Psoas muscle (tissue), 8 donors: Measurements from ENCODE around the gene VAT1L. TPM values are rescaled to one million over a fixed set of nuclear protein-coding genes. Genes with fewer than 3 reads are reported as not detected.
"Not testable (repeated sequence)": the region's sequence is repeated elsewhere in the genome, so short reads cannot be mapped to it uniquely, and the experiment has no call there.

Experiments
- ATAC-seq, 4 donors: fragments of 200-7000 bp; cut with Tn5 transposase; one replicate each; pipeline ENCODE4 v1.9.1; 2020; ENCODE audit warnings: moderate library complexity in 3 of 4, mild to moderate bottlenecking in 2 of 4
- DNase-seq, 2 donors: peaks; one replicate each; pipeline ENCODE4 v3.0.0-alpha.2; 2020
- H3K27ac ChIP-seq: fragments of 200-600 bp; one replicate; pipeline ENCODE4 v1.8.0; 2022
- H3K27me3 ChIP-seq, 3 donors: fragments of 200-600 bp in 1 of 3; one replicate each; pipeline versions ENCODE4 v1.6.1 to v1.8.0; 2013 to 2022; ENCODE audit warnings: low read length in 2 of 3, mild to moderate bottlenecking in 2 of 3, moderate library complexity in 1 of 3; ENCODE audit not compliant: insufficient read depth in 3 of 3
- H3K36me3 ChIP-seq, 2 donors: fragments of 200-600 bp in 1 of 2; one replicate each; pipeline versions ENCODE4 v1.6.1 to v1.8.0; 2013 to 2022; ENCODE audit warnings: low read depth in 1 of 2, mild to moderate bottlenecking in 1 of 2, moderate library complexity in 1 of 2; ENCODE audit not compliant: insufficient read depth in 1 of 2
- H3K4me1 ChIP-seq: fragments of 200-600 bp; one replicate; pipeline ENCODE4 v1.8.0; 2022
- H3K4me3 ChIP-seq: fragments of 200-600 bp; one replicate; pipeline ENCODE4 v1.8.0; 2022; ENCODE audit warnings: mild to moderate bottlenecking
- H3K9me3 ChIP-seq: fragments of 200-600 bp; one replicate; pipeline ENCODE4 v1.8.0; 2022
- CTCF ChIP-seq: fragments of 200-600 bp; IDR thresholded peaks from one replicate; pipeline ENCODE4 v1.8.0; 2022; ENCODE audit warnings: antibody characterized with exemption
- WGBS, 3 donors: extraction: QIAGEN DNeasy Blood & Tissue Kit; methylation state at CpG; one replicate each; pipeline versions ENCODE4 v1.1.6 to v1.1.7; 2013; 5-methylcytosine and 5-hydroxymethylcytosine counted together
- intact Hi-C, 2 donors: fragments of 100-400 bp; cut with DNase I; formaldehyde crosslinking; loops; one replicate each; pipeline versions ENCODE4 v1.11.0 to v1.14.2; 2022
- polyA plus RNA-seq, 3 donors: library from polyadenylated mRNA; stranded (reverse); fragments of 200-250 nt; gene quantifications; one replicate each; pipeline ENCODE4 v1.2.3, GENCODE V29; 2013
- total RNA-seq, 4 donors: library from RNA; stranded (reverse); fragmentation: NEBNext Ultra II Directional in 2 of 4; extraction: Animal tissue kit (Norgen Biotek cat#: 25700) in 2 of 4; gene quantifications; one replicate each; pipeline versions ENCODE4 v1.2.1 to v1.2.4, GENCODE V29; 2021 to 2023
- donor health status: healthy with polysubstance abuse.
- donor health status: DM: no; HTN: no; CAD: no; lungs with moderate emphysema.
- donor health status: Bipolar disorder and iron deficiency.
- donor health status: healthy.
- donor health status: DM: yes; HTN: yes; CAD: no.
- donor health status: DM: no; HTN: no; CAD: no.
- donor health status: DM: no; HTN: no; CAD: no.
- donor health status: DM: yes; HTN: yes; CAD: no.

The VAT1L gene
- total and polyA plus RNA-seq, 7 donors: 0.03 to 0.20 (median 0.09) TPM; not detected in 3

GRCh38 chr16:77989846-77990245 is 201.5 kb downstream of the VAT1L start:
- H3K27me3 ChIP-seq: no peaks in the 10 kb centered on the region
- no peak for TF ChIP-seq CTCF
- 62 to 72% (median 64%) methylated on average over 4 of the region's 4 CpGs for WGBS, 3 donors
- no peak overlapping the region for H3K27ac ChIP-seq
- H3K4me1 ChIP-seq: no peaks in the 10 kb centered on the region
- DNase-seq: no peak
- intact Hi-C loops: no loop called here
- H3K4me3 ChIP-seq: no peak overlapping the region
- H3K9me3 ChIP-seq: no peaks in the 10 kb centered on the region
- no peak for ATAC-seq
- no peaks in the 10 kb centered on the region for H3K36me3 ChIP-seq

GRCh38 chr16:77991701-77992100 is 203.3 kb downstream of the VAT1L start:
- no peak for ATAC-seq
- no peaks in the 10 kb centered on the region for H3K4me1 ChIP-seq
- DNase-seq: no peak
- H3K27me3 ChIP-seq: no peaks in the 10 kb centered on the region
- intact Hi-C loops: no loop called here
- 50 to 58% (median 52%) methylated on average over 4 of the region's 4 CpGs for WGBS, 3 donors
- H3K4me3 ChIP-seq: no peak overlapping the region
- peaks cover 3% of the 10 kb centered on the region for H3K9me3 ChIP-seq
- no peak overlapping the region for H3K27ac ChIP-seq
- H3K36me3 ChIP-seq: no peaks in the 10 kb centered on the region
- TF ChIP-seq CTCF: no peak

GRCh38 chr16:77992381-77992780 is 204.0 kb downstream of the VAT1L start:
- H3K4me1 ChIP-seq, H3K9me3 ChIP-seq, ATAC-seq, H3K27ac ChIP-seq, DNase-seq, H3K4me3 ChIP-seq, intact Hi-C loops, H3K27me3 ChIP-seq, H3K36me3 ChIP-seq: not testable (repeated sequence)
- WGBS, 3 donors: 18 to 40% (median 32%) methylated on average over 2 of the region's 2 CpGs

GRCh38 chr16:77993111-77993985 is 205.0 kb downstream of the VAT1L start:
- TF ChIP-seq CTCF: no peak
- WGBS, 3 donors: 30 to 38% (median 31%) methylated on average over 6 of the region's 6 CpGs
- Histone ChIP-seq H3K27me3 (no peaks in the 10 kb centered on the region), H3K4me1 (no peaks in the 10 kb centered on the region), H3K9me3 (peaks cover 3% of the 10 kb centered on the region), H3K4me3 (no peak overlapping the region), H3K36me3 (no peaks in the 10 kb centered on the region), H3K27ac (no peak overlapping the region)
- no peak for ATAC-seq
- DNase-seq: no peak
- intact Hi-C loops: no loop called here

- Histone ChIP-seq H3K4me1 (no peaks in the 10 kb centered on the region), H3K27ac (no peak overlapping the region), H3K27me3 (peaks cover 0 to under 1% (median 0%) of the 10 kb centered on the region in 3 donors), H3K36me3 (no peaks in the 10 kb centered on the region), H3K4me3 (no peak overlapping the region), H3K9me3 (peaks cover 3% of the 10 kb centered on the region)
- TF ChIP-seq CTCF: no peak
- 85 to 86% (median 86%) methylated on average over 7 of the region's 7 CpGs for WGBS, 3 donors
- no peak for DNase-seq
- ATAC-seq: no peak
- intact Hi-C loops: no loop called here
Measured at GRCh38 chr16:77995843-77996455, 207.6 kb downstream of the VAT1L start.
